Uterus (tissue), 4 donors: ENCODE results near the gene ZNF33A. TPM values are rescaled to one million over a fixed set of nuclear protein-coding genes. Genes with fewer than 3 reads are reported as not detected.
A peak's percentile ranks its signal among the peaks of the same experiment; 100 is the strongest.

ENCODE experiments used
- DNase-seq, 2 donors: peaks; one replicate each; pipeline ENCODE4 v3.0.0-alpha.2; 2019 to 2020
- H3K27ac ChIP-seq, 2 donors: fragments of 200-600 bp; sonication (generic); 1 replicate in 1 of 2; 2 replicates in 1 of 2; pipeline ENCODE4 v1.5.1; 2016 to 2018
- H3K27me3 ChIP-seq, 2 donors: fragments of 200-600 bp; sonication (generic); one replicate each; pipeline ENCODE4 v1.5.1; 2018 to 2019; ENCODE audit warnings: control low read depth in 1 of 2
- H3K36me3 ChIP-seq, 2 donors: fragments of 200-600 bp; sonication (generic); one replicate each; pipeline ENCODE4 v1.5.1; 2019; ENCODE audit warnings: control low read depth in 1 of 2
- H3K4me1 ChIP-seq, 2 donors: fragments of 200-600 bp; sonication (generic); one replicate each; pipeline ENCODE4 v1.5.1; 2018 to 2019; ENCODE audit warnings: control low read depth in 1 of 2
- H3K4me3 ChIP-seq, 2 donors: fragments of 200-600 bp; sonication (generic); 1 replicate in 1 of 2; 2 replicates in 1 of 2; pipeline ENCODE4 v1.5.1; 2018 to 2019; ENCODE audit warnings: mild to moderate bottlenecking in 1 of 2
- H3K9me3 ChIP-seq, 2 donors: fragments of 200-600 bp; sonication (generic); one replicate each; pipeline ENCODE4 v1.5.1; 2019; ENCODE audit warnings: control low read depth in 1 of 2
- CTCF ChIP-seq, 4 experiments: fragments of 200-600 bp in 2 of 4; fragments of 450-650 bp in 2 of 4; sonication (generic) in 2 of 4; IDR thresholded peaks; one replicate each; pipeline ENCODE4 v1.5.1; 2016 to 2019; ENCODE audit warnings: antibody characterized with exemption in 4 of 4, mild to moderate bottlenecking in 2 of 4, moderate library complexity in 1 of 4
- POLR2A ChIP-seq, 2 donors: fragments of 450-650 bp; IDR thresholded peaks; one replicate each; pipeline ENCODE4 v1.6.1; 2016; ENCODE audit warnings: antibody characterized with exemption in 2 of 2, mild to moderate bottlenecking in 1 of 2, moderate library complexity in 1 of 2
- intact Hi-C: fragments of 100-400 bp; cut with DNase I; formaldehyde crosslinking; loops from one replicate; pipeline ENCODE4 v1.15.1; 2023; ENCODE audit warnings: low total_unique reads
- total RNA-seq, 4 donors: library from RNA; depleted of rRNA in 3 of 4; stranded (reverse); fragments of >200 nt in 3 of 4; gene quantifications; one replicate each; pipeline versions ENCODE4 v1.1.0 to v1.2.4, GENCODE V29; 2014 to 2023
- donor health status: DM: yes; HTN: yes; CAD: no.

ZNF33A gene
- total RNA-seq, 4 donors from 2014 or later = 21.8 to 77.8 (median 33.9) TPM

DNA sequence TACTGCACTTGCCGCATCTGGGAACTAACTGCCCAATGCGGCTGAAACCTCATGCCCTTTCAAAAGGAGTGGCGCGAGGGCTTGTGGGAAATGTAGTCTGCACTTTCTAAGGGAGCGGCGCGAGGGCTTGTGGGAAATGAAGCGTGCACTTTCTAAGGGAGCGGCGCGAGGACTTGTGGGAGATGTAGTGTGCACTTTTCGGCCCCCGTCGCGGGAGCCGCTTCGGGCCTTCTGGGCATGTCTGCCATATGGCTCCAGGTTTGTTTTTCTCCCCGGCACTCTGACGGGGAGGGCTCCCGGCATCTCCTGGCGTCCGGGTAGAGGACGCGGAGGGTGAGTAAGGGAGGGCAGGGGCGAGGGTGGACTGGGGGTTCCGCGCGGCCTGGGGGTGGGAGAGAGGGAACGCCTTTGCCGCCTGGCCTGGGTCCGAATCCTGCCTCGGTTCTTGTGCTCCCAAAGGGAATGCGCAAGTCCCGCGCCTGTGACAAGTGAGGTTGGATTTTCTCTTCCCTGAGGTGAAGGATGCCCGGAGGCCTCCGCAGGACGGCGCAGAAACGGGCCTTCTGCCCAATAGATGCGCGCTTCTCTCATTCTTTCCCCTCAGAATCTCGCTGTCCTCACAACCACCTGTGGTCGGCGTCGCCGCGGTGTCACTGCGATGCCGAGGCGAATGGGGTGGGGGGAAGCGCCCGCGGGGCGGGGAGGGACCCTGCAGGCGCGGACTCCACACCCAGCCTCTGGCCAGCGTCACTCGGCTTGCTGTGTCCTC lies 83.9 kb downstream of the ZNF33A start, which contains the start of gene ZNF37A:
ZNF37A (plus strand) TSS at position 180 of the 769 bp plus-strand sequence. CDS start 2,281 bp downstream, outside the sequence.
- Histone ChIP-seq H3K9me3 (peaks cover 0 to 10% of the 10 kb centered on the region in 2 donors), H3K27me3 (no peaks in the 10 kb centered on the region), H3K27ac (peak within 1 kb of the TSS; percentile 85 to 86), H3K4me3 (peak within 1 kb of the TSS; percentile 74 to 75), H3K36me3 (no peaks in the 10 kb centered on the region), H3K4me1 (peaks cover 0 to 6% of the 10 kb centered on the region in 2 donors)
- peak in 2 of 4 experiments; percentile 17 to 19 for TF ChIP-seq CTCF (IDR thresholded peaks at IDR 0.05)
- TF ChIP-seq POLR2A (IDR thresholded peaks at IDR 0.05) = peak; percentile 43 to 76
- intact Hi-C loops = no loop called here
- DNase-seq = peak; percentile 91 to 95

- Histone ChIP-seq H3K27ac (peak overlapping the region; percentile 85 to 86), H3K27me3 (no peaks in the 10 kb centered on the region), H3K9me3 (peaks cover 0 to 11% of the 10 kb centered on the region in 2 donors), H3K36me3 (no peaks in the 10 kb centered on the region), H3K4me1 (peaks cover 0 to 6% of the 10 kb centered on the region in 2 donors), H3K4me3 (peak overlapping the region; percentile 74 to 75)
- TF ChIP-seq CTCF (IDR thresholded peaks at IDR 0.05) (no peak), POLR2A (IDR thresholded peaks at IDR 0.05) (no peak)
- intact Hi-C loops = no loop called here
- no peak for DNase-seq
These were observed 84.6 kb downstream of the ZNF33A start for GRCh38 chr10:38094927-38095574.

GRCh38 chr10:38102880-38103279 lies 92.4 kb downstream of the ZNF33A start:
- H3K4me1 ChIP-seq = no peaks in the 10 kb centered on the region
- TF ChIP-seq CTCF (IDR thresholded peaks at IDR 0.05) (no peak), POLR2A (IDR thresholded peaks at IDR 0.05) (no peak)
- H3K9me3 ChIP-seq = peaks cover 6 to 81% of the 10 kb centered on the region in 2 donors
- no peak overlapping the region for H3K4me3 ChIP-seq
- intact Hi-C loops = no loop called here
- H3K27ac ChIP-seq = no peak overlapping the region
- H3K27me3 ChIP-seq = no peaks in the 10 kb centered on the region
- H3K36me3 ChIP-seq = no peaks in the 10 kb centered on the region
- no peak for DNase-seq

GRCh38 chr10:38103756-38104155 lies 93.3 kb downstream of the ZNF33A start:
- H3K9me3 ChIP-seq = peaks cover 6 to 86% of the 10 kb centered on the region in 2 donors
- intact Hi-C loops = no loop called here
- no peaks in the 10 kb centered on the region for H3K36me3 ChIP-seq
- no peaks in the 10 kb centered on the region for H3K4me1 ChIP-seq
- TF ChIP-seq CTCF (IDR thresholded peaks at IDR 0.05) (no peak), POLR2A (IDR thresholded peaks at IDR 0.05) (no peak)
- H3K27me3 ChIP-seq = no peaks in the 10 kb centered on the region
- H3K27ac ChIP-seq = no peak overlapping the region
- DNase-seq = no peak
- no peak overlapping the region for H3K4me3 ChIP-seq

DNA sequence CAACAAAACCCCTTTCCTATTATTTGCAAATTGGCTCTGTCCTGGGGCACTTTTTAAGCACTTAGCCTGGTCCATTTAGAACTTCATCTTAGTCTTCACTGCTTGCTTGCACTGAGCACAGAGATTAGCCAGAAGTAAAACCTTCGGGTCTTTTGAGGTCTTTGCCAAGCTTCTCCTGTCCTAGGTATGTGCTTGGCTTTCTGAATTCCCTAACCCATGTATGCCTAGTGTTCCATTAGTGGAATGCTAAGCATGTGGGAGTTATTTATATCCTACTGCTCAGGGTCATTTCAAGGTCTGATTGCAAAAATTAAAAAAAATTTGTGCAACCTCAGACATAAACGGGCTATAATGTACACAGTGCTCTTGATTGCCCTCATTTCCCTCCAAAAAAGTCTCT lies 101.7 kb downstream of the ZNF33A start:
- Histone ChIP-seq H3K9me3 (peaks cover 4 to 92% of the 10 kb centered on the region in 2 donors), H3K4me1 (no peaks in the 10 kb centered on the region), H3K4me3 (no peak overlapping the region), H3K27ac (no peak overlapping the region), H3K36me3 (no peaks in the 10 kb centered on the region), H3K27me3 (no peaks in the 10 kb centered on the region)
- DNase-seq = no peak
- intact Hi-C loops = no loop called here
- TF ChIP-seq CTCF (IDR thresholded peaks at IDR 0.05) = no peak
- no peak for TF ChIP-seq POLR2A (IDR thresholded peaks at IDR 0.05)
